ENCODE measurements around the gene BAIAP2. TPM values are rescaled to one million over a fixed set of nuclear protein-coding genes. Genes with fewer than 3 reads are reported as not detected.
A peak's percentile ranks its signal among the peaks of the same experiment; 100 is the strongest.

Gene BAIAP2
- total and polyA plus RNA-seq, 2 of the 13 experiments (the other 11 are each of a cell fraction or from before 2014, with no cell fraction given) = 22.5 to 24.0 TPM

DNA sequence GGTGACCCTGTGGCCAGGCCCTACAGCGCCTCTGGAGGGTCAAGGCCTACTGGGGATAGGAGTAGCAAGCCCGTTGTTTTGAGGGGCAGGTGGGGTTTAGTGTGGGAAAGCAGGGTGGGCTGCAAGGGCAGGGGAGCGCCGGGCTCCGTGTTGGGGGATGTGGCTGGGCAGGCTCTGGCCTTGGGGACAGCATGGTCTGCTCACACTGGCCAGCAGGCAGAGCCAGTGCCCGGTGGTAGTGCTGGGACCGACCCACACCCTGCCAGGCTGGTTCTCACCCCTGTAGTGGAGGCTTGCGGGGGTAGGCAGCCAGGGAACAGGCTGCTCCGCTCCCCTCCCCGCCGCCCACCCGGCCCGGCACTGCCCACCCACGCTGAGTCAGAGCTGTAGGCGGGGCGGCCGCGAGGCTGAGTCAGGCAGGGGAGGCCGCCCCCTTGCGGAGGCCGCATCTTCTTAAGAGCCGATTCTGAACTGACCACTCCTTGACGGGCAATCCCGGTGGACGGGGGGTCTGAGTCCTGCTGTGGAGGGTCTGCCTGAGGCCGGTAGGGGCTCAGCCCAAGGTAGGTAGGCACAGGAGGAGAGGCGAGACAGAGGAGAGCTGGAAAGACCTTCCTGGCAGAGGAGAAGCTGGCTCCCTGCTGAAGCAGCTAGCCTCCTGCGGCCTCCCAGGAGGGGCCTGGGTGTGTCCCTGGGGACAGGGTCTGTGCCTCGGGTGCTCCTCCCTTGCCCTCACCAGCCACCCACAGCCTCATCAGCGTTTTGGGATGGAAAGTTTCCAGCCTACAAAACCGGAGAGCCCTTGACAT lies 62.4 kb downstream of the BAIAP2 start (continued):
- TF ChIP-seq ZNF703 (CRISPR knock-in tag; IDR thresholded peaks at IDR 0.05; ENCODE audit: borderline replicate concordance) (no peak), ZKSCAN1 (IDR thresholded peaks at IDR 0.05; ENCODE audit: low read length) (no peak), WIZ (CRISPR knock-in tag; IDR thresholded peaks at IDR 0.05) (0 out of 2 replicates have a peak, but pooled peaks have one; percentile 26), SMARCE1 (IDR thresholded peaks at IDR 0.05; ENCODE audit: borderline replicate concordance) (no peak), KDM5A (IDR thresholded peaks at IDR 0.05; ENCODE audit: borderline replicate concordance, low read length) (no peak), ZNF720 (CRISPR knock-in tag; IDR thresholded peaks at IDR 0.05) (no peak), ZNF782 (CRISPR knock-in tag; IDR thresholded peaks at IDR 0.05; ENCODE audit: borderline replicate concordance) (peak; percentile 67; the same call in 1 of the 2 replicates), GLI4 (CRISPR knock-in tag; IDR thresholded peaks at IDR 0.05; ENCODE audit: borderline replicate concordance) (no peak), ZNF558 (CRISPR knock-in tag; IDR thresholded peaks at IDR 0.05; ENCODE audit: borderline replicate concordance) (no peak), NR2C2 (CRISPR knock-in tag; IDR thresholded peaks at IDR 0.05; ENCODE audit: borderline replicate concordance) (0 out of 2 replicates have a peak, but pooled peaks have one; percentile 15), SIX4 (CRISPR knock-in tag; IDR thresholded peaks at IDR 0.05) (no peak), SRSF9 (IDR thresholded peaks at IDR 0.05; ENCODE audit: borderline replicate concordance, insufficient read depth, low read depth, low read length, poor library complexity, severe bottlenecking) (no peak), ZNF790 (CRISPR knock-in tag; IDR thresholded peaks at IDR 0.05; ENCODE audit: borderline replicate concordance) (no peak), AKAP8 (CRISPR knock-in tag; IDR thresholded peaks at IDR 0.05) (peak; percentile 98), RFX5 (IDR thresholded peaks at IDR 0.05; ENCODE audit: low read depth, low read length) (no peak), ZNF253 (CRISPR knock-in tag; IDR thresholded peaks at IDR 0.05; ENCODE audit: borderline replicate concordance) (no peak), ETV6 (CRISPR knock-in tag; conservative IDR thresholded peaks at IDR 0.05) (no peak)
- TF ChIP-seq, protein P1, sequence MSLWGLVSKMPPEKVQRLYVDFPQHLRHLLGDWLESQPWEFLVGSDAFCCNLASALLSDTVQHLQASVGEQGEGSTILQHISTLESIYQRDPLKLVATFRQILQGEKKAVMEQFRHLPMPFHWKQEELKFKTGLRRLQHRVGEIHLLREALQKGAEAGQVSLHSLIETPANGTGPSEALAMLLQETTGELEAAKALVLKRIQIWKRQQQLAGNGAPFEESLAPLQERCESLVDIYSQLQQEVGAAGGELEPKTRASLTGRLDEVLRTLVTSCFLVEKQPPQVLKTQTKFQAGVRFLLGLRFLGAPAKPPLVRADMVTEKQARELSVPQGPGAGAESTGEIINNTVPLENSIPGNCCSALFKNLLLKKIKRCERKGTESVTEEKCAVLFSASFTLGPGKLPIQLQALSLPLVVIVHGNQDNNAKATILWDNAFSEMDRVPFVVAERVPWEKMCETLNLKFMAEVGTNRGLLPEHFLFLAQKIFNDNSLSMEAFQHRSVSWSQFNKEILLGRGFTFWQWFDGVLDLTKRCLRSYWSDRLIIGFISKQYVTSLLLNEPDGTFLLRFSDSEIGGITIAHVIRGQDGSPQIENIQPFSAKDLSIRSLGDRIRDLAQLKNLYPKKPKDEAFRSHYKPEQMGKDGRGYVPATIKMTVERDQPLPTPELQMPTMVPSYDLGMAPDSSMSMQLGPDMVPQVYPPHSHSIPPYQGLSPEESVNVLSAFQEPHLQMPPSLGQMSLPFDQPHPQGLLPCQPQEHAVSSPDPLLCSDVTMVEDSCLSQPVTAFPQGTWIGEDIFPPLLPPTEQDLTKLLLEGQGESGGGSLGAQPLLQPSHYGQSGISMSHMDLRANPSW (CRISPR knock-in tag; IDR thresholded peaks at IDR 0.05; ENCODE audit: borderline replicate concordance) = no peak
- TF ChIP-seq, protein P2, sequence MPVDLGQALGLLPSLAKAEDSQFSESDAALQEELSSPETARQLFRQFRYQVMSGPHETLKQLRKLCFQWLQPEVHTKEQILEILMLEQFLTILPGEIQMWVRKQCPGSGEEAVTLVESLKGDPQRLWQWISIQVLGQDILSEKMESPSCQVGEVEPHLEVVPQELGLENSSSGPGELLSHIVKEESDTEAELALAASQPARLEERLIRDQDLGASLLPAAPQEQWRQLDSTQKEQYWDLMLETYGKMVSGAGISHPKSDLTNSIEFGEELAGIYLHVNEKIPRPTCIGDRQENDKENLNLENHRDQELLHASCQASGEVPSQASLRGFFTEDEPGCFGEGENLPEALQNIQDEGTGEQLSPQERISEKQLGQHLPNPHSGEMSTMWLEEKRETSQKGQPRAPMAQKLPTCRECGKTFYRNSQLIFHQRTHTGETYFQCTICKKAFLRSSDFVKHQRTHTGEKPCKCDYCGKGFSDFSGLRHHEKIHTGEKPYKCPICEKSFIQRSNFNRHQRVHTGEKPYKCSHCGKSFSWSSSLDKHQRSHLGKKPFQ (CRISPR knock-in tag; IDR thresholded peaks at IDR 0.05; ENCODE audit: insufficient replicate concordance) = no peak
- TF ChIP-seq, protein P3, sequence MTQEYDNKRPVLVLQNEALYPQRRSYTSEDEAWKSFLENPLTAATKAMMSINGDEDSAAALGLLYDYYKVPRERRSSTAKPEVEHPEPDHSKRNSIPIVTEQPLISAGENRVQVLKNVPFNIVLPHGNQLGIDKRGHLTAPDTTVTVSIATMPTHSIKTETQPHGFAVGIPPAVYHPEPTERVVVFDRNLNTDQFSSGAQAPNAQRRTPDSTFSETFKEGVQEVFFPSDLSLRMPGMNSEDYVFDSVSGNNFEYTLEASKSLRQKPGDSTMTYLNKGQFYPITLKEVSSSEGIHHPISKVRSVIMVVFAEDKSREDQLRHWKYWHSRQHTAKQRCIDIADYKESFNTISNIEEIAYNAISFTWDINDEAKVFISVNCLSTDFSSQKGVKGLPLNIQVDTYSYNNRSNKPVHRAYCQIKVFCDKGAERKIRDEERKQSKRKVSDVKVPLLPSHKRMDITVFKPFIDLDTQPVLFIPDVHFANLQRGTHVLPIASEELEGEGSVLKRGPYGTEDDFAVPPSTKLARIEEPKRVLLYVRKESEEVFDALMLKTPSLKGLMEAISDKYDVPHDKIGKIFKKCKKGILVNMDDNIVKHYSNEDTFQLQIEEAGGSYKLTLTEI (CRISPR knock-in tag; conservative IDR thresholded peaks at IDR 0.05) = no peak
- TF ChIP-seq, protein P4, sequence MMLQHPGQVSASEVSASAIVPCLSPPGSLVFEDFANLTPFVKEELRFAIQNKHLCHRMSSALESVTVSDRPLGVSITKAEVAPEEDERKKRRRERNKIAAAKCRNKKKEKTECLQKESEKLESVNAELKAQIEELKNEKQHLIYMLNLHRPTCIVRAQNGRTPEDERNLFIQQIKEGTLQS (CRISPR knock-in tag; IDR thresholded peaks at IDR 0.05) = peak; percentile 85
- TF ChIP-seq, protein P5, sequence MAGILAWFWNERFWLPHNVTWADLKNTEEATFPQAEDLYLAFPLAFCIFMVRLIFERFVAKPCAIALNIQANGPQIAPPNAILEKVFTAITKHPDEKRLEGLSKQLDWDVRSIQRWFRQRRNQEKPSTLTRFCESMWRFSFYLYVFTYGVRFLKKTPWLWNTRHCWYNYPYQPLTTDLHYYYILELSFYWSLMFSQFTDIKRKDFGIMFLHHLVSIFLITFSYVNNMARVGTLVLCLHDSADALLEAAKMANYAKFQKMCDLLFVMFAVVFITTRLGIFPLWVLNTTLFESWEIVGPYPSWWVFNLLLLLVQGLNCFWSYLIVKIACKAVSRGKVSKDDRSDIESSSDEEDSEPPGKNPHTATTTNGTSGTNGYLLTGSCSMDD (CRISPR knock-in tag; IDR thresholded peaks at IDR 0.05) = no peak
